Activated CD4-positive, alpha-beta T cell treated with anti-CD3 and anti-CD28 coated beads, Interleukin-2, amount 50 U/mL, for 48 hours (primary cell): ENCODE data around the gene CD44.

Source experiments
- DNase-seq, 2 experiments: peaks; one replicate each; pipeline ENCODE4 v3.0.0-alpha.2; 2020

CD44 gene

DNA sequence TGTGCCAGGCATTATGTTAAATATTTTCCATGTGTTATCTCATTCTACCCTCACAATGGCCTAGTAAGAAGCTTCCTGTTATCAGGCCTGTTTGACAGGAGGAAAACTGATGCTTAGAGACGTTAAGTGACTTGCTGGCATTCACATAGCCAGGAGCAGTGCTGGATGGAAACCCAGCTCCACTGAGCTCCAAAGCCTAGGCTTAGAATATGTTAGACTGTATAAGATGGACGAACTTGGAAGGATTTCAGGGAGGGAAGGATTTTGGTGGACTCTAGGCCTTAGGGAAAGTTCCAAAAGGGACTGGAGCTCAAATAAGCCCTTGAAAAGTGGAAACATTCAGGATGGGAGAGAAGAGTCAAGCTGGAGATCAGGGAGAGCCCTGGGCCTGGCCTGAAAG, 2.1 kb downstream of the CD44 start:
- no peak for DNase-seq

DNA sequence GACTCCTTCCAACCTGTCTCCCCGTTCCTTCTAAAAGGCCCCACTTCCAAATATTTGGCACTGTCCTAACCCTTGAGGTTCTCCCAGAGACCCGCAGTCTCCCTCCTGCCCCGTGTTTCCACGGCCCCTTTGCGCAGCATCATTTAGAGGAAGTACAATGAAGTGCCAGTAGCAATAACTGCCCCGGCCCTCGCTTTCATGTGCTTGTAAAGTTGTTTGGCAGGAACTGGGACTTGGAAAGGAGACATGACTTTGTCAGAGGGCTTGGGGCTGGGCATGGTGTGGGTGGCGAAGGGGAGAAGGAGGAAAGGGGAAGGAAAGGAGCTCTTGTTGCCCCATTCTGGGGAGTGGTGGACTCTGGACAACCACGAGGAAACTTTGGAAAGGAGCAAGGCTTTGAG, 2.6 kb downstream of the CD44 start:
- peak in 1 of 2 experiments; percentile 55 for DNase-seq

DNA sequence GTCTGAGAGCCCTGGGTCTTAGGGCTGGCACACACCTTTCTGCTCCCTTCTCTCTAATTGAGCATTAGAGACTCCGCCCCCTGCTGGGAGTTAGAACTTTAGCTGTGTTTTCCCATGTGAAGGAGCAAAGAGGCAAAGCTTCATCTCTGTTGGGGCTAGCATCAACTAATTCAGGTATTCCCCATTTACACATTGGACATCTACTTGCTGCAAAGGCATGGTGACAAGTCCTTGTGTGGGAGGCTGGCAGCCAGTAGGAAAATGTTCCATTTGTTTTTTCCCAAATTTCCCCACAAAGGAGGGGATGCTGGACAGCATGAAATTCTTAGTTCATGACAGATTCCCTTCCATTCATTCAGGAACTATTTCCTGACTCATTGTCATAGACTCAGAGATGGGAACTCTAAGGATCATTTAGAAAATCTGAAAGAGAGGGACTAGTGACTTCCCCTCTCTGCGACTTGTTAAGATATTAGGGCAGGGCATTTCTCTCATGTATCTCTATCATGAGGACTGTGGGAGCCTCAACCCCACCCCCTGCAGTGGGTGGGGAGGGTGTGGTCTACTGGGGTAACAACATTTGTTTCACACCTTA, 3.6 kb downstream of the CD44 start:
- peak in 1 of 2 experiments; percentile 50 for DNase-seq

DNA sequence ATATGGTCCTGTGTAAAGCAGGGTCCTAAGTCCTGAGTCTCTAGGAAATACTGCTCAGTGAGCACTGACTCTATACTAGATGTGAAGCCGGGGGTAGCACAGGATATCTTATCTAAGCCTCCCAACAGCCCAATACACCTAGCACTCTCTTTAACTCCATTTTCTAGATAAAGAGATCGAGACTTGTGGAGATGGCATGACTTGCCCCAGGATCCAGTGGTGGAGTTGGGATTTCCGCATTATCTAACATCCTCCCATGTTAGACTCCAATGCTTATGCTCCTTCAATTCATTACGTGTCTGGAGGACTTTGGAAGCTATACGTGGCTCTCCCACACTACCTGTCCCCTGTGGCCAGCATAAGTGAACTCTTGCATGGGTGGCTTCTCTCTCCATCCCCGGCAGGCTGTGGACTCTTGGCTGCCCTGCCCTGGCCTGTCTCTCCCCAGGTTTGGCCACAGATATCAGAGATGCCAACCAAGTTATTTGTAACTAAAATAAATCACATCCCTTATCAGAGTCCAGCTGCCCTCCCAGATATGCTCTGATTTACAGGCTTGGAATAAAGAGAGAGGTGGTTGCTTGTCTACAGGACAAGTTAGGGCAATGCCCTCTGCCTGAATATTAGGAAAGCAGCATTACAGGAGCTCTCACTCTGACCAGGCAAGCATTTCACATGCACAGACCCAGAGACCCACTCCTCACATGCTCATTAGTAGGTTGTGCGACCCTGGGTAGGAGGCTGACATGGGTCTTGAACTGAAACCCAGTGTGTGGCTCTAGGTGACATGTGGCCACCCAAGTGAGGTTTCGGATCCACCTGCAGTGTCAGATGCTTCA, 4.5 kb downstream of the CD44 start:
- DNase-seq, result no peak

DNA sequence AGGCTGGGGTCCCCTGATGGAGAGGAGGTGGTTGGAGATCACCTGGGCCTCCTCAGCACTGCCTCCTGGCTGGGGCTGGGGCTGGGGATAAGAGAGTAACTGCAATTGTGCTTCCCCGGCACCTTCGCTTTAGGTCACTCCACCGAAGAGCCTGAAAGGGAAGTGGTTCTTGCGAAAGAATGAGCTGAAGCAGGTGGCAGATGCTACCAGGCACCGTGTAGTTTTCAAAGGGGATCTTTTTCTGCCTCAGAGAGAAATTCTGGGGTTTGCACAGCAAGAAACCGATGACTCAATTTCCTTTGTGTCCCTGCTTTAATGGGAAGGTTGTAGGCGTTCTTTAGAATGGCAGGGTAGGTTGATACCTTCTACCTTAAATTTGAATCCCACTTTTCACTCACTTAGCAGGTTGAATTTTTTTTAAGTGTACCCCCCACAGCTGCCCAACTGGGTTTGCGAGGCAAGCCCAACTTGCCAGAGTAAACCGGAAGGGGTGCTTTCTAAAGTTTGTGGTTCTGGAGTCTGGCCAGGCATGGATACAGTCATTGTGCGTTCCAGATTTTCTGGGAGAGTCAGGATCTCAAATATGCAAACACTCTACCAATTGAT, 5.3 kb downstream of the CD44 start:
- peak; percentile 58 to 71 for DNase-seq

DNA sequence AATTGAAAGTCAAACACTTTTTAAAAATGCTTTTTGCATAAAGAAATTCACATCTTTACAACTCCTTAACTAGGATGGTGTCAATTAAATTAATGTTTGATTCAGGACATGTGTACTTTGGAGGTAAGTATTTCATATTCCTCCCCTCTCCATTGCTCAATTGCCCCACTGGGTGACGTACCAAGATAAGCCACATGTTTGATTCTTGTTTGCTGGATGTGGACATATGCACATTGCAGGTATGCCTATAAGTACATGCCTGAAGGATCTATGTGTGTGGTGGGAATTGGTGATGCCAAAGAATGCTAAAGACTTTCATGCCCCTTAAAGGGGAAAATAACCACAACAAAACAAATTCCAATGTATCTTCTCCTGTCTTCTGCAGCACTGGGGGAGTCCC, 5.8 kb downstream of the CD44 start:
- DNase-seq, result no peak

DNA sequence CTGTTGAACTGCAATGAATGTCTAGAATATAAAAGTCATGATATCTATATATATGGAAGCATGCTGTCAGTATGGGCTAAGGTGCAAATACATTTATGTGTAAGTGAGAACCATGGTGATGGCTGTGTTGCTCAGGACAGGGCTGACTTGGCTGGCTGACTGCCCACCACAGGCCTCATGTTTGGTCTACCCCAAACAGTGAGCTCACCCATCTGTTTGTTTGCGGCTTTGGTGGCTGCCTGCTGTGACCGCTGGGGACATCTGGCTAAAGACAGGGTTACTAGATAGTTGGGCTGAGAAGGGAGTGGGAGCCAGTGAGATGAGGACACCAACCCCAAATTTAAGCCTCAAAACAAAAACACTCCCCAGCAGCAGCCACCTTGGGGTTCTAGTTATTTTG, 6.3 kb downstream of the CD44 start:
- peak; percentile 55 to 72 for DNase-seq

DNA sequence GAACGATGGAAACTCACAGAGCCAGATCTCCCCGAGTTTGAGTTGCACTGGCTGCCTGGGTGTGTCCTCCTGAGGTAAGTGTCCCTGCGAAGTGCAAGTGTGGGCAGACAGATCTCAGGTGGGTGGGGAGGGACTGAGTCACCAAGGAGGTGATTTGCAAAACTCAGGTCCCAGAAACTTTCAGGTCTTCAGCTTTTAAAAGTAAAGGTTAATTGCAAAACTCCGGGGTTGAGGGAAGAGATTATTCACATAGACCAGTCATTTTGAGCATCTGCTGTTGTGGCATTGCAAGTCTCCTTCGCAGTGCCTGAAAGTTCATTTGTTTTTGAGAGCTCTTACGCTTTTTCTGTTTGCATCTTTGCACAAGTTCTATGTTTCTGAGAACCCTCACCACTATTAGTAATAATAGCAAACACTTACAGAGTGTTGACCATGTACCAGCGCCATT, 7.1 kb downstream of the CD44 start:
- DNase-seq, result peak; percentile 79 to 86

DNA sequence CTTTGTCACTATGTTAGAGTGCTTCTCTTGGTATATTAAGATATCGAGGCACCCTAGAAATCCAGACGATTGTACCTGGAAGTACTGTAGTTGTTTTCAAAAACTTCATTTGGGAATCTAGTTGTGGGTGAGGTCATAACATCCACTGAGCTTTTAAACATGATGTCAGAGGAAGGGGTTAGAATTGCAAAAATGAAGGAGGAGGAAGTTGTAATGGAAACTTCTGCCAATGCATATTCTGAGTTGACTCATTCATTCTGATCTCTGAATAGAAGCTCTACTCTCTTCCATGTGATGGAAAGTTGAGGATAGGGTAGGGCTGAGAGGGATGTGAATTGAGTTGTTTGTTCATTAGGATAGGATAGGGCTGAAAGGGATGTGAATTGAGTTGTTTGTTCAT, 7.7 kb downstream of the CD44 start:
- no peak for DNase-seq

DNA sequence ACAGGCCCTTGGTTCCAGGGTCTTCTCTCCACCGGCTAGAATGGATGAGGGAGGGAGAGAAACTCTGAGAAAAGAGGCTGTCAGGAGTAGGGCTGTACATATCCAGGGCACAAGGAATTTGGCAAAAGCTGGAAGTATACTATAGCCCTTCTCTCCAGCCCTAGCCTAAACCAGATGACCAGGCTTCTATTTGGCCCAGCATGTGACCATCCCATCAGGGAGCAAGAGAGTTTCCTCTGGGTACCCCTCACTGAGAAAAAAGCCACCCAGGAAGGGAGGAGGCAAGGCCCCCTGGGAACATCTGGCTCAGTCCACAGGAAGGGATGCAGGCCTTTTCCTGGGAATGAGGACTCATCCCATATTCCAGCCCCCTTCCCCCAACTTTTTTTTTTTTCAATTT, 8.3 kb downstream of the CD44 start:
- no peak for DNase-seq

DNA sequence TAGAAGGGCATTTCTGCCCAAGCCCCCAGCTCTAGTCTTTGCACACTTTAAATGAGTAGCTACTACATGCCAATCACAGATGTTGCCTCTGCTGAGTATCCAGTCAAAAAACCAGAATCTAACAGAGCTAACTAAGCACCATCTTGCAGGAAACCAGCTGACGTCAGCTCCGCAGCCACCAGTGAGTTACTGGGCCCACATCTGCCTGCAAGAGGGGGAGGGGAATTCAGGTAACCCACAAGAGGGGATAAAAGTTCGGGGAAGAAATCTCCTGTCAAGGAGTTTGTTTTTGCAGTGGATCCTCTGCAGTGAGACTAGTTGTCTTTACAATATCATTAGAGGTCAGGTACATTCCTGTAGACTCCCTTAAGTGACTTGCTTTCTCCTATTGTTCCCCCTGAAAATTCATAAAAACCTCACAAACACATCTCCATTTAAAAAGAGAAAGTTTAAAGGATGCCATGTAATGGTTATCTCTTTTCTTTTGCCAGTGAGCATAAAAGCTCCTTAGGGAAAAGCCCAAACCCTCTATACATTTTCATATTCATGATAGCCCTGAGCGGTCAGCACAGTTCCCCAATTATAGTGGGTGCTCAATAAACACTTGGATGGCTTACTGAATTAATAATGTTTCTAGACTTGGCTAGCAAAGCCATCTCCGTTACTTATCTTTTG, 9.3 kb downstream of the CD44 start:
- DNase-seq, result peak in 1 of 2 experiments; percentile 46

DNA sequence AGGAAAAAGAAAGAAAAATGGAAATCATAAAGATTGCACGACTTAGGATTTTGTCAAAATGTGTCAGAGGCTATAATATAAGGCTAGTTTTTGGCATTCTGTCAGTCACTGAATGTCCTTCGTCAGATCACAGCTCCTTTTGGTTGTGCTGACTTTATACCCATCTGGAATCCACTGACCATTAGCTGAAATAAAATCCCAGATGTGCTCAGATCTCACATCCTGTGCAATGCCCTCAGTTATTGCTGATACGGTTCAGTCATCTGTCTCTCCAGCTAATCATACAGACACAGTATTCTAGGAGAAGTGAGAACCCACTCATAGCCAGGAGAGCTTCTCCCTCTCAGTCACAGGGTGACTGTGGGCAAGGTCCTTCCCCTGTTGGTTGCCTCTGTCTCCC, 11.5 kb downstream of the CD44 start:
- no peak for DNase-seq

DNA sequence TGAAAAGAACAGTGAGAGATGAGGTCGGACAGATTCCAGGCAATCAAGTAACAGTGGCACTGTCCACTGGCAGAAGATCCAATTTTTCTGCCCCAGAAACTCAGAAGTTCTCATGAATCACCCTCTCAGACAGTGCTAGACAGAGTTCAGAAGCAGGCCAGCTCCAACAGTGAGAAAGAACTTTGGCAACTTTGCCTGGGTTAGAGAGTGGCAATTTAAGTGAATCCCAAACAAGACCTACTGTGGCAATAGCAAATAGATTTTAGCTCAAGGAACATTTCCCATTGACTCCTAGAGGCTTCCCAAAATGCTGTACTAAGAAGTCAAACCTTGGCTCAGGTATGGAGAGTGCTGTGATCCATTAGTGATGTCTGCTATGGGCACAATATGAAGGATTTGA, 12.3 kb downstream of the CD44 start:
- DNase-seq, result no peak

DNA sequence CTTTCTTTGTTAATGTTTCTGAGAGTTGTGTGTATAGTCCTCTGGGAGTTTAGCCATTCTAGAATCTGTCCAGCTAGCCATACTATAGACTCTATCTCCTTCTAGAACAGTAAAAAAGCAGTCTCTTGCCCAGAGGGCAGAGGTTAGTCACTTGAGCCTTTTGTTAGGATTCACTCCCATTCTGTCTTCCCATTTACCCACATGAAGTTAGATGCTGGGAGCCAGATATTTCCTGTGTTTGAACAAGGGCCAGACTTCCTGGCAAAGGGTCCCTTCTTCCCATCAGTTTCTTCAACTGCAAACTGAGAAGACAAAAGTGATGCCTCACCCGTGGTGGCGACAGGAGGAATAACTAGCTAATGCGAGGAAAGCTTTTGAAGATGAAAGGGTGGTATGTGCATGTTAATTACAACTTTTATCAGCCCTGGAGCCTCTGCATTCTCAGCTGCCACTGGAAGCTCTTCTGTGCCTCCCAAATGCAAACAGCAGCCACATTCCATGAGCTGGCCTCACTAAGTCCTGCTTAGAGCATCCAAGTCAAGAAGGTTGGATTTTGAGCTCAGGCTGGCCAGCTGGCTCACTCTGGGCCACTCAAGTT, 12.8 kb downstream of the CD44 start:
- no peak for DNase-seq

DNA sequence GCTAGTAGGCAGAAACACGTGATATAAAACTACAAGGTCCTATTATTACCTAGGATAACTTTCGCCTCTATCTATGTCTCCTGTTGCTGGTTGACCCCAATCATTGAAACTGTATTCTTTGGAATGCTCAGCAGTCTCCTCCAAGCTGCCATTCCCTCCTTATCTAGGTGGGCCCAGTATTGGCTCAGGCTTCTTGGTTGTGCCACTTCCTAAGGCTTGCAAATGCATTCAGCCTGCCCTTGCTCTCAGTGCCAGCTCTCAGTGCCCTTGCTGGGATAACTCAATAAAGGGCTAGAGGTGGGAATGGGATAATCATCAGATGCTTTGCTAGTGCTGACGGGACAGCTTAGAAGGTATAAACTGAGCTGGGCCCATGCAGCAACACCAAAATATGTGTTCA, 13.6 kb downstream of the CD44 start:
- no peak for DNase-seq

DNA sequence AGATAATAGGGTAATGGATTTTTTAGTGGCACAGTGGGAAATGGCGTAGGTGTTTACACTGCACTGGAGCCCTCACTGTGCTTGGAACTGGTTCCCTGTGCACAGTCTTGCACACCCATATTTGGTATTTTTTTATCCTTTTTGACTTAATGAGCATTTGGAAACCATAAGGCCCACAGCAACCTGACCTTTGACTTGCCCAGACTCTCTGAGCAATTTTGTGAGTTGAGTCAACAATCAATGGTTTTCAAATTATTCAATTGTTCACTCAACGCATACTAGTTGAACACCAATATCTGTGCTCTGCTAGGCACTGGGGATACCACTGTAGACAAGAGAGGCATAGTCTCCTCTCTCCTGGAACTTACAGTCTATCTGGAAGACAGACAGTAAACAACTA, 14.3 kb downstream of the CD44 start:
- DNase-seq, result no peak

DNA sequence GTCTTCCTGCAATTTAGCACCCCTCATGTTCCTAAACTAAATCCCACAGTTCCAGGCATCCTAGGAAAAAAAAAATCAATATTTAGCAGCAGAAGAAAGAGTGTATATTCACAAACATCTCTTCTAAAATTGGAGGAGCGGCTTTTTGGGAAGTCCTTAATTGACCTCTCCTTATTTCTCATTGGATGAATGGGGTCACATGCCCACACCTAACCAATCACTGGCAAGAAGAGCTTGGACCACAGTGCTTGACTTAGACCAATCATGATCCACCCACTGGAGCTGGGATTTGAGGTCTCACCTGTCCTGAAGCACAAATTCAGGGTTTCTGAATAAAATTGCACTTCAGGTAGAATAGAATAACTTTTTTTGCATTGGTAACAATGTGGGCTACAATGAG, 16.0 kb downstream of the CD44 start:
- no peak for DNase-seq

DNA sequence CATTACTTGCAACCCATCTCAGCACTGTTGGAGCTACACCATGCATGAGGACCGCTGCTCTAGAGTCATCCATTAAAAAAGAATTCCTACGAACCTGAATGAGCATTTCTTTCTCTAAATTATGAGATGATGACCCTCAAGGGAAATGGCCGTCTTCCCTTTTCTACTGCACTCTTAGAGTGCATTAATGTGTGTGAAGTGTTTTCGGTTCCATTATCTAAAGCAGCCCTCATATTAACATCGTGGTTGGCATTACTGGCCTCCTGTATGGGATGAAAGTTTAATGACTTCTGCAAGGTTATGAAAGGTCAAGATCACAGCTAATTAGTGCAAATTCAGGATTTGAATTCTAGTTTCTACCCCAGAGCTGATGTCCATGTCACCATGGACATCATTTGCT, 16.7 kb downstream of the CD44 start:
- no peak for DNase-seq

DNA sequence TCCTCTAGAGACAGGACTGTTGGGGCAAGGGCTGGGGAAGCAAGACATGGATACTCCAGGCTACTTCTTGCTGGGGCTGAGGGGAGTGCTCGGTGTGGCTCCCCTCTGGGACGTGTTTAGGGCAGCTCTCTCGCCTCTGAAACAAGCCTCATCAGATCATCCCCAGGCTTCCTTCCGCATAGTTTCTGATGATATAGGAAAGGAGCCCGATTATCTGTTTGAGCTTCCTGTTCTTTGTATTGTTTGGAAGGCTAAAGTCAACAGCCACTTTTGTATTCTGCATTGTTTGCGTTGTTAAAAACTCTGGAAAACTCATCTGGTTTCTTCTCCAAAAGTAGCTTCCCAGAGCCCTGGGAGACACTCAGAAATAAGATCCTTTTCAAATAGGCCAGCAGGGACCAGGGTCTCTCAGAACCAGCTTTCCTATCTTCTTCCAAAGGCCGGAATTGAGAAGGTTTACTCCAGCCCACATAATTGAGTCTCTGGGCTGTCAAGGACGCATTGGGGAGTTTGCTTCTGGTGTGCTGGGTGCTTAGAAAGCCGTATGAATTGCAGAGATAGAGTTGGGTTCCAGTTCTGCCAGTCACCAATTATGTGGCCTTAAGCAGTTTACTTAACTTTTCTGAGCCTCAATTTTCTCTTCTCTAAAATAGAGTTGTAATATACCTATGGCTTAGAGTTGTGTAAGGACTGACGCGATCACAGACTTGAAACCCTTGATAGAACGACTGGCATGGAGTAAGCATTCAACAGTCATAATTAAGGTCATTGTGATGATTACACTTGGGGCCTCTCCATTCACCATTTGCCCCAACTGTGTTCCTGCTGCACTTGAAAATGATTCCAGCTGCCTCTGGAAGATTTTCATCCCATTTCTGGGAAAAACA, 19.1 kb downstream of the CD44 start:
- DNase-seq, result no peak

DNA sequence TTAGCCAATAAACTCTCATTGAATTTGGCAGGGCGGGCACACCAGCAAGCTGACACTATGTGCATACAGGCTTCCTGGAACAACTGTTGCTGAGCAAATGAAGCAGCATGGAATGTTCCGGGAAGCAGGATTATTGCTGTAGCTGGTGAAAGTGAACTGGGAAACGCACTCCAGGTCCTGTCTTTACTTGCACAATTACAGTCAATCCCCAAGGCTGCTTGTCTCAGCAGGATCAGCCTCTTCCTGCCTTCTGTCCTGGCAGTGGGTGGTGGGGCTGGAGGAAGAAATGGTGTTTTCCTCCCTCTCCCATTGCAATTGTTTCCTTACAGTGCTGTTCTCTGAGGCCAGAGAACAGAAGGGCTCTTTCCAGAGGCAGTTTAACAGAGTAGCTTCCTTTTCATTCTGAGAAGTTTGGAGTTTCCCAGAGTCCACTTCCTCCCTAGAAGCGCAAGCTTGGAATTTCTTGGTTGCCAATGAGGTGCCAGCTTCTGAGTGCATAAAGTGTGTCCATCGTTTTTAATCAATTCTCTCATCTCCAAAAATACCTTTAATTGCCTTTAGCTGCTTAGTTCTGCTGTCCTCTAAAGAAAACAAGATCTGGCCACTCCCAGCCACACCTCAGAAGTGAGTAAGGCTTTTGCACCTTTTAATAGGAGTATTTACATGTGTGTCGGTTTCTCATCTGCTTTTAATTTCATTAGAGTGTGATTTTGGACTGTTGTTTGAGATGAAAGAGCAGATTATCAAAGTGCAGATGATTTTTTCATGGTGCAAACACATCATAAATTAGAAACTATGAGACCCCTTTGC, 19.9 kb downstream of the CD44 start:
- DNase-seq, result no peak

DNA sequence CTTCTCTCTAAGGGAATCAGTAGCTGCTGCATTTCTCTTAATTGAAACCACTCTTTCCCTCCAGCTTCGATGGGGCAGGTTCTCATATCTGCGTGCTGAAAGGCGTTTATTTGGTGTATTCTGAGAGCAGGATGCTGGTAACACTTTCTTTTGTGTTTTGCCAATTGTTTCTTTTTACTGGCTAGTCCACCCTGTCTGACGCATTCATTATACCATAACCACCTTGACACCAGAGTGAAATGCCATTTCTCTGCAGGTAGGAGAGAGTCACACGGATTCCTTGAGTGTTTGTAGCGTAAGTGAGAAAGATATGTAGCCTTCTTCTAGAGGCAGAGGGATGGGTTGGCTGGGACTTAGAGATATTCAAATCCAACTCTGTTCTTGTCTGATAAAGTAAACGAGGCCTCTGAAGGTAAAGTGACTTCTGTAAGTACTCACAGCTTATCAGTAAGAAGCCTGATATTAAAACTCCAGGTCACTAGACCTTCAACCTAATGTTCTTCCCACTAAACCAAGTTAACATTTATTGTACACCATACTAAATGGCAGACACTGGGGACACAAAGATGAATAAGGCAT, 21.4 kb downstream of the CD44 start:
- DNase-seq, result no peak
